H9 (cell line): ENCODE results near the gene ABCC4. TPM values are rescaled to one million over a fixed set of nuclear protein-coding genes. Genes with fewer than 3 reads are reported as not detected.
A peak's percentile ranks its signal among the peaks of the same experiment; 100 is the strongest.

Experiments
- DNase-seq: peaks from one replicate; pipeline ENCODE4 v3.0.0-alpha.2; 2017
- H2AFZ ChIP-seq: one replicate; pipeline ENCODE4 v1.6.1; 2013; ENCODE audit warnings: mild to moderate bottlenecking, low read length, control low read depth, moderate library complexity
- H2AK5ac ChIP-seq: 2 replicates; pipeline ENCODE4 v1.6.1; 2013; ENCODE audit warnings: low read length, control low read depth, mixed read lengths; ENCODE audit not compliant: insufficient read length
- H2BK120ac ChIP-seq: one replicate; pipeline ENCODE4 v1.6.1; 2013; ENCODE audit warnings: low read depth, mild to moderate bottlenecking, low read length, control low read depth, inconsistent platforms; ENCODE audit not compliant: poor library complexity, severe bottlenecking
- H2BK12ac ChIP-seq: 2 replicates; pipeline ENCODE4 v1.6.1; 2013; ENCODE audit warnings: low read length, control low read depth, mixed read lengths, low read depth; ENCODE audit not compliant: insufficient read length
- H2BK15ac ChIP-seq: 2 replicates; pipeline ENCODE4 v1.6.1; 2013; ENCODE audit warnings: low read depth, low read length, control low read depth
- H2BK20ac ChIP-seq: one replicate; pipeline ENCODE4 v1.6.1; 2013; ENCODE audit warnings: low read depth, mild to moderate bottlenecking, low read length, control low read depth, inconsistent platforms; ENCODE audit not compliant: poor library complexity, severe bottlenecking
- H2BK5ac ChIP-seq: 2 replicates; pipeline ENCODE4 v1.6.1; 2013; ENCODE audit warnings: low read length, control low read depth, mixed read lengths; ENCODE audit not compliant: insufficient read length
- H3K14ac ChIP-seq: 2 replicates; pipeline ENCODE4 v1.6.1; 2013; ENCODE audit warnings: low read length, control low read depth; ENCODE audit not compliant: insufficient read depth
- H3K18ac ChIP-seq: 2 replicates; pipeline ENCODE4 v1.6.1; 2013; ENCODE audit warnings: low read depth, mild to moderate bottlenecking, mixed read lengths, low read length, control low read depth; ENCODE audit not compliant: insufficient read length
- H3K23ac ChIP-seq: 2 replicates; pipeline ENCODE4 v1.6.1; 2013; ENCODE audit warnings: low read length, control low read depth, mixed read lengths, low read depth; ENCODE audit not compliant: insufficient read length
- H3K23me2 ChIP-seq: 2 replicates; pipeline ENCODE4 v1.6.1; 2013; ENCODE audit warnings: low read depth, mild to moderate bottlenecking, mixed read lengths, low read length, control low read depth; ENCODE audit not compliant: insufficient read length, poor library complexity, severe bottlenecking
- H3K27ac ChIP-seq: 2 replicates; pipeline ENCODE4 v1.5.1; 2013; ENCODE audit warnings: low read length, control low read depth, mixed read lengths, low read depth; ENCODE audit not compliant: insufficient read length
- H3K27me3 ChIP-seq: 2 replicates; pipeline ENCODE4 v1.6.1; 2013; ENCODE audit warnings: low read length, control low read depth, inconsistent platforms; ENCODE audit not compliant: insufficient read depth
- H3K4ac ChIP-seq: 2 replicates; pipeline ENCODE4 v1.6.1; 2013; ENCODE audit warnings: low read depth, mild to moderate bottlenecking, control low read depth, inconsistent platforms, low read length, moderate library complexity
- H3K4me1 ChIP-seq: 2 replicates; pipeline ENCODE4 v1.6.1; 2013; ENCODE audit warnings: low read length, control low read depth, inconsistent platforms; ENCODE audit not compliant: insufficient read depth
- H3K4me2 ChIP-seq: 2 replicates; pipeline ENCODE4 v1.6.1; 2013; ENCODE audit warnings: low read length, control low read depth, mixed read lengths; ENCODE audit not compliant: insufficient read length, insufficient read depth
- H3K56ac ChIP-seq: 2 replicates; pipeline ENCODE4 v1.6.1; 2013; ENCODE audit warnings: low read depth, mild to moderate bottlenecking, mixed read lengths, low read length, control low read depth; ENCODE audit not compliant: insufficient read length
- H3K79me1 ChIP-seq: 2 replicates; pipeline ENCODE4 v1.6.1; 2013; ENCODE audit warnings: low read depth, mild to moderate bottlenecking, moderate library complexity, low read length, control low read depth, inconsistent platforms; ENCODE audit not compliant: insufficient read depth, poor library complexity, severe bottlenecking
- H3K79me2 ChIP-seq: 2 replicates; pipeline ENCODE4 v1.6.1; 2013; ENCODE audit warnings: low read length, control low read depth, inconsistent platforms; ENCODE audit not compliant: insufficient read depth
- H3K9ac ChIP-seq: 2 replicates; pipeline ENCODE4 v1.6.1; 2013; ENCODE audit warnings: low read length, control low read depth, mixed read lengths; ENCODE audit not compliant: insufficient read length; ENCODE audit errors: extremely low read depth
- H3K9me3 ChIP-seq: one replicate; pipeline ENCODE4 v1.6.1; 2013; ENCODE audit warnings: low read depth, low read length, inconsistent platforms; ENCODE audit not compliant: control insufficient read depth
- H3T11ph ChIP-seq: one replicate; pipeline ENCODE4 v1.6.1; 2013; ENCODE audit warnings: mild to moderate bottlenecking, low read length, control low read depth, inconsistent platforms
- H4K20me1 ChIP-seq: one replicate; pipeline ENCODE4 v1.6.1; 2013; ENCODE audit not compliant: control insufficient read depth, insufficient read length, insufficient read depth
- H4K5ac ChIP-seq: 2 replicates; pipeline ENCODE4 v1.6.1; 2013; ENCODE audit warnings: low read depth, mild to moderate bottlenecking, mixed read lengths, low read length, control low read depth; ENCODE audit not compliant: insufficient read length
- H4K8ac ChIP-seq: replicated peaks from 2 replicates; pipeline ENCODE4 v1.6.1; 2013; ENCODE audit warnings: low read length, control low read depth, mixed read lengths, low read depth; ENCODE audit not compliant: insufficient read length
- H4K91ac ChIP-seq: 2 replicates; pipeline ENCODE4 v1.6.1; 2013; ENCODE audit warnings: low read depth, mild to moderate bottlenecking, moderate library complexity, mixed read lengths, low read length, control low read depth; ENCODE audit not compliant: insufficient read length
- H3K27ac Mint-ChIP-seq, 3 experiments: 2 replicates in 2 of 3; 3 replicates in 1 of 3; pipeline ENCODE4 v1.8.0; 2020 to 2021; ENCODE audit warnings: mixed read lengths in 3 of 3, mild to moderate bottlenecking in 1 of 3, moderate library complexity in 1 of 3
- H3K27me3 Mint-ChIP-seq: 2 replicates; pipeline ENCODE4 v1.8.0; 2021; ENCODE audit warnings: low read depth, mild to moderate bottlenecking, moderate library complexity, mixed read lengths
- H3K36me3 Mint-ChIP-seq, 3 experiments: 2 replicates in 2 of 3; 3 replicates in 1 of 3; pipeline ENCODE4 v1.8.0; 2020 to 2021; ENCODE audit warnings: low read depth in 3 of 3, mixed read lengths in 3 of 3; ENCODE audit not compliant: insufficient read depth in 1 of 3
- H3K4me1 Mint-ChIP-seq, 2 experiments: 2 replicates each; pipeline ENCODE4 v1.8.0; 2020; ENCODE audit warnings: mixed read lengths in 2 of 2
- H3K4me3 Mint-ChIP-seq, 2 experiments: 2 replicates in 1 of 2; 3 replicates in 1 of 2; pipeline ENCODE4 v1.8.0; 2020 to 2021; ENCODE audit warnings: mild to moderate bottlenecking in 2 of 2, mixed read lengths in 2 of 2, moderate library complexity in 1 of 2
- H3K9me3 Mint-ChIP-seq, 2 experiments: 2 replicates in 1 of 2; 3 replicates in 1 of 2; pipeline ENCODE4 v1.8.0; 2020; ENCODE audit warnings: mild to moderate bottlenecking in 2 of 2, mixed read lengths in 2 of 2, moderate library complexity in 1 of 2
- WGBS: extraction: QIAGEN DNeasy Blood & Tissue Kit; methylation state at CpG from one replicate; pipeline ENCODE4 v1.1.7; 2013; ENCODE audit warnings: missing lambda C conversion rate, low lambda C conversion rate, mixed read lengths; ENCODE audit not compliant: insufficient read length; ENCODE audit errors: extremely low coverage; 5-methylcytosine and 5-hydroxymethylcytosine counted together
- total RNA-seq: library from RNA; stranded (reverse); gene quantifications from 2 replicates; pipeline ENCODE4 v1.2.1, GENCODE V29; 2021
- TF ChIP-seq, protein P1 (sequence below): fragments of 200-600 bp; sonication (generic); conservative IDR thresholded peaks from 3 replicates; pipeline ENCODE4 v1.8.0; 2021; ENCODE audit warnings: antibody characterized with exemption, mild to moderate bottlenecking

The ABCC4 gene
- total RNA-seq, 1 experiment from 2014 or later = 5.9 TPM

DNA sequence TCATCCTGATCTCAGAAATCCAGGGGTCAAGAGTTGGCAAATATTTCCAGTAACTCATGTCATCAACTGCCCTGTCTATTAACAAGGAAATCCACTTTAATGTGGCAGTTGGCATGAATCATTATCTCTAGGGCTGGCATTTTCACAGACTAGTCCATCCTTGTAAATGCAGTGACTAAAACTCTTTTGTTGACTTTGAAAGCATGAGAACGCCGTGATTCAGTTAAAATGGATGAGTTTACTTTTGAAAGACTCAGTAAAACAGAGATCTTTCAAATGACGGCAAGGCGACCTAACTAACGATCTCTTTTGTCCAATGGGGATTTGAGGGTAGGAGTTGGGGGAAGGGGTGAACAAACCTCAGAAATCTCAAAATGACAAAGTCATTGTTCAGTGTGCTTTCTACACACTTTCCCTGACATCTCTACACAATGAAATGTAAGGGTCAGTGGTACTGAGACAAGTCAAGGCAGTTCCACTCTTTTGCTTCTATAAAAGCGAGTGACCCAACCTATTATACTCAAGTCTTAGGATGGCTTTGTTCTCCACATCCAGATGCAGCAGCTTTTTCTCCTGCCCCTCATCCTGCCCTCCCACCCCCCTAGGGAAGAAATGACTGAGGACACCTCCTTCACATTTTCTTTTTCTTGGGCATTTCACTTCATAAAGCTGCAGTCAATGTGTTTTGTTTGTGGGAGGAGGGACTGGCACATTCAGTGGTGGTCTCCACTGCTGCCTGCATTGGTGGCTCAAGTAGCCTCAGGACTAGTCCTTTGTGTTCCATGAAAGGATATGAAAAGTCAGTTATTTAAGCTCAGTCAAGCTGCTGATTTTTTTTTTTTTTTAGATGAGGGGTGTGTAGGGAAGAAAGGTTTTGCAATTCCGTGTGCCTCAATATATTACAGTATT, 200.5 kb downstream of the ABCC4 start:
- Mint-ChIP-seq H3K36me3 (peaks cover 3 to 21% (median 6%) of the 10 kb centered on the region in 3 experiments), H3K27me3 (no peaks in the 10 kb centered on the region), H3K27ac (peak overlapping the region in 1 of 3 experiments; percentile 31; a peak in 2 of 7 replicates), H3K9me3 (peaks cover 7 to 12% of the 10 kb centered on the region in 2 experiments), H3K4me3 (no peak overlapping the region), H3K4me1 (peaks cover 10 to 11% of the 10 kb centered on the region in 2 experiments)
- H2BK5ac ChIP-seq = no peak overlapping the region
- H3K14ac ChIP-seq = no peak overlapping the region
- H4K20me1 ChIP-seq = no peaks in the 10 kb centered on the region
- no peak overlapping the region for H2BK12ac ChIP-seq
- H3K4ac ChIP-seq = no peak overlapping the region
- H3K23me2 ChIP-seq = no peaks in the 10 kb centered on the region
- no peak overlapping the region for H3T11ph ChIP-seq
- TF ChIP-seq, protein P1, sequence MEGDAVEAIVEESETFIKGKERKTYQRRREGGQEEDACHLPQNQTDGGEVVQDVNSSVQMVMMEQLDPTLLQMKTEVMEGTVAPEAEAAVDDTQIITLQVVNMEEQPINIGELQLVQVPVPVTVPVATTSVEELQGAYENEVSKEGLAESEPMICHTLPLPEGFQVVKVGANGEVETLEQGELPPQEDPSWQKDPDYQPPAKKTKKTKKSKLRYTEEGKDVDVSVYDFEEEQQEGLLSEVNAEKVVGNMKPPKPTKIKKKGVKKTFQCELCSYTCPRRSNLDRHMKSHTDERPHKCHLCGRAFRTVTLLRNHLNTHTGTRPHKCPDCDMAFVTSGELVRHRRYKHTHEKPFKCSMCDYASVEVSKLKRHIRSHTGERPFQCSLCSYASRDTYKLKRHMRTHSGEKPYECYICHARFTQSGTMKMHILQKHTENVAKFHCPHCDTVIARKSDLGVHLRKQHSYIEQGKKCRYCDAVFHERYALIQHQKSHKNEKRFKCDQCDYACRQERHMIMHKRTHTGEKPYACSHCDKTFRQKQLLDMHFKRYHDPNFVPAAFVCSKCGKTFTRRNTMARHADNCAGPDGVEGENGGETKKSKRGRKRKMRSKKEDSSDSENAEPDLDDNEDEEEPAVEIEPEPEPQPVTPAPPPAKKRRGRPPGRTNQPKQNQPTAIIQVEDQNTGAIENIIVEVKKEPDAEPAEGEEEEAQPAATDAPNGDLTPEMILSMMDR = no peak
- no peak for DNase-seq
- H4K8ac ChIP-seq = no peak overlapping the region
- no peak overlapping the region for H4K91ac ChIP-seq
- WGBS = no CpG with 5 or more reads among the region's 7 CpGs
- no peaks in the 10 kb centered on the region for H3K27me3 ChIP-seq
- no peak overlapping the region for H2AK5ac ChIP-seq
- no peak overlapping the region for H2BK15ac ChIP-seq
- H3K27ac ChIP-seq = no peak overlapping the region
- no peak overlapping the region for H2AFZ ChIP-seq
- H3K23ac ChIP-seq = no peak overlapping the region
- no peaks in the 10 kb centered on the region for H3K79me1 ChIP-seq
- no peaks in the 10 kb centered on the region for H3K4me1 ChIP-seq
- H4K5ac ChIP-seq = no peak overlapping the region
- H2BK20ac ChIP-seq = no peak overlapping the region
- H3K56ac ChIP-seq = no peak overlapping the region
- H3K18ac ChIP-seq = no peak overlapping the region
- H3K9ac ChIP-seq = no peak overlapping the region
- H3K9me3 ChIP-seq = no peaks in the 10 kb centered on the region
- no peaks in the 10 kb centered on the region for H3K79me2 ChIP-seq
- no peak overlapping the region for H2BK120ac ChIP-seq
- H3K4me2 ChIP-seq = no peak overlapping the region
